Stimulated activated CD8-positive, alpha-beta memory T cell treated with anti-CD3 and anti-CD28 coated beads, Interleukin-12 subunit alpha, Interleukin-12 subunit beta, amount 100 ng/mL, for 1 hour (primary cell): ENCODE measurements around the gene THRB.

Experiments
- DNase-seq: peaks from one replicate; pipeline ENCODE4 v3.0.0-alpha.2; 2020; ENCODE audit warnings: low read depth

Gene THRB

DNA sequence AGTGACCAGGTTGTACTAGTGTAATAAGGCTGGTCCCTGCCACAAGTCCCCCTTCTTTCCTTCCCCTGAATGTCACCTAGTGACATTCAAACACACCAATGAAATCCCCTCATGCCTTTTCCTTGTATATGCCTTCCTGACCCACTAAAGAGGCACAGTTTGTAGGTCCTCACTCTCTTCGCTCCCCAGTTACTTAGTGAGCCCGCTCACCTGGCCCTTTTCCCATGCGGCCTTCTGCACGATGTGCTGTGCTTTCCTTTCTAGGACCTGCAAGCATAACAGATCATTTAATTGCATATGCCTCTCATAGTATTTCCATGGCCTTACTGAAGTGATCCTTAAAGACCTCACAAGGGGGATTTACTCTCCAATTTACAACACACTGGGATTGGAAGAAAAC lies 146.3 kb downstream of the THRB start:
- DNase-seq: no peak

DNA sequence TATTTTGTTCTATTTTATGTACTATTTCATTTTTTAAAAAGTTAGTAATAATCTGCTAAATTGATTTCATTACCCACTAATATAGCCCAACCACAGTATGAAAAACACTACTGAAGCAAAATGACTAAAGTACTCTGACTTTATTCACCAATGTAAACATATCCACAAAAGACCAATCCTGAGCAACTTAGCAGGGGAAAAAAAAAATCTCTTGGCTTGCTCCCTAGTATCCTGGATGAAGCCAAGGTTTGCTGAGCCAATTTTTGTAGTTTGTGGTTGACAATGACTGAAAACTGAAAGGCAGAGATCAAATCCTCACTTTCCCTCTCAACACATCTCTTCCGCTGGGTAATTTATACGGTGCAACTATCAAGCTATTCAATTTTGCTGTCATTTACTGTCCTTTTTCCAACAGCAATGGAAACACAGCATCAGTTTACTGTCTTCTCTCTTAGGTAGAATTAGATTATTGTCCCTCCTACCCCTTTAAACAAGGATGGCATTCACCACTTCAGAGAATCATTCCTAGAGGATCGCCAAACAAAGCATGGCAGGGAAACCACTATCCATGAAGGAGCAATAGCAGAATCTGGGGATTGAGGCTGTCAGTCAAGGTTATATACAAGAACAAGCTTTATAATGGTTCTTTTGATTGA lies 149.7 kb downstream of the THRB start:
- DNase-seq: no peak

DNA sequence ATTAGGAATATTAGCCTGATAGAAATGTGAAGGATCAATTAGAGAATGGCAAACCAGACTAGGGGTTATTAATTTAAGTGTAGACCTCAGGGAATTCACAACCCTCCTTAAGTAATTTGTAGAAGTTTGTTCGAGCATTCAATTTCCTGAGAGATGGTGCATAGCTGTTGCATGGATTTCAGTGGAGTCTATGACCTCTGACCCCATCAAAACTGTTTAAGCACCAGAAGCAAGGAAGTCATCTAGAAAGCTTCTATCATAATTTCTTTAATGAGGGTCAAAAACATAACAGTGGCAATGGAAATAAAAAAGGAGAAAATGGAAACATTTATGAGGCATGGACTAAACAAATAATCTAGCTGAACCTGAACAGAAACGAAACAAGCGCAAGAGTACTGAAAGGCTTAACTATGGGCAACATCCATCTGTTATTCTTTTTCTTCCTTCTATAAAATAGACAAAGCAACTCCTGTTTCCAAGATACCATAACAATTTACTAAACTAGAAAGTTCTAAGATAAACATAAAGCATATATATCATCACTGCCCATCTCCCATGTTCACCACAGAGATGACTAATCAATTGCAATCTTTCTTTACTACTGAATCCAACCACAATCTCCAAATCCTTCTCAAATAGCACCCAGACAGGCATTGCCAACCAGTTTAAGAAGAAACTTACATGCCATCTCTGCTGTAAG lies 151.4 kb downstream of the THRB start:
- no peak for DNase-seq

DNA sequence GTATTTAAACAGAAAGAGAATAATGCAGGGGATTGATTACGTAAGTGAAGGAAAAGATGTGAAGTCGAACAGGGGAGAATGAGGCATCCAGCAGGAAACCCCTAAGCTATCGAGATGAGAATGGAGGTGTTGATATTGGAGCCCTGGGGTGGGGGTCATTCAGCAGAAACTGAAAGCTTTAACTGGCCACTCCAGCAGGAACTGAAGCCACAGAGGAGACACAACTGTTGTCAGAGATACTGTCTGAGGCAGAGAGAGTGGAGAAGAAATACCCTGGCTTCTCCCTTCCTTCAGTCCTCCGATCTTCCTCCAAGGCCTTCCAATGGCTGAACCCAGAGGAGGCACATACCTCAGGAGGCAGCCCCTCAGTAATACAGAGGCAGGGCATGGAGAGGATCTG lies 152.4 kb downstream of the THRB start:
- DNase-seq: no peak

DNA sequence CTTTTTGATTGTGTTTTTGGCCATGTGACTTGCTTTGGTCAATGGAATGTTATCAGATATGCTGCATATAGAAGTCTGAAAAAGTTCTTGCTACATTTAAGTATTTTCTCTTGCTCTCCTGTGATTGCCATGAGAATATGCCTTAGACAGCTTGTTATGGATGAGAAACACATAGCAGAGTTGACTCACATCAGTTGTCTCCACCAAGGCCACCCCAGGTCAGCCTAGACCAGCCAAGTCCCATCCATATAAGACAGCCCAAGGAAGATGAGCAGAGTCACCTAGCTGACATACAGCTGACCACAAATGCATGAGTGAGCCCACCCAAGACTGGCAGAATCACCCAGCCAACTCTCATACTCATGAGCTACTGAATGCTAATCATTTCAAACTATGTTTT lies 153.0 kb downstream of the THRB start:
- no peak for DNase-seq

DNA sequence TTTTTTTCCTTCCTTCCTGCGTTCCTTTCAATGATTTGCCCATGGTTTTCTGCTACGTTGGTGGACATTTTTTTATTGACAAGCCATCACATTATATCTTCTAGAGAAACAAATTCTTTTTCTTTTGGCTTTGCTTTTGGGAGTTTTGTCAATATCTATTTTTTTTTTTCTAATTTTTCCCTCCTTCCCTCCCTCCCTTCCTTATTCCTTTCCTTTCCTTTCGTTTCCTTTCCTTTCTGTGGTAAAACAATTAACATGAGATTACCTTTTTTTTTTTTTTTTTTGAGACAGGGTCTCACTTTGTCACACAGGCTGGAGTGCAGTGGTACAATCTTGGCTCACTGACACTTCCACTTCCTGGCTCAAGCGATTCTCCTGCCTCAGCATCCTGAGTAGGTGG lies 153.7 kb downstream of the THRB start:
- DNase-seq: no peak

DNA sequence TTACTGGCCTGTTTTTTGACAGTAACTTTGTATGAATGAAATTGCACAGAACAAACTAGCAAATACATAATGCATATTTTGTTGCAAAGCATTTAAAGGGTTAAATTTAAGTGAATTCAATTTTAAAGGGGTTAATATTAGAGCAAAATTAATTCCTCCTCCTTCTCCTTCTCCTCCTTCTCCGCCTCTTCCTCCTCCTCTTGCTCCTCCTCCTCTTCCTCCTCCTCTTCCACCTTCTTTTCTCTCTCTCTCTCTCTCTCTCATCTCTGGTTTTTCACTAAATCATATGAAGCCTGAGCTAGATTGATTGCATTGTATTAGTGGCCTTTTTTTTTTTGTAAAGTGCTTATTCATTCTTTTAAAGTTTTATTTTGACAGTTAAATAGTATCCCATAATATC lies 154.5 kb downstream of the THRB start:
- no peak for DNase-seq

DNA sequence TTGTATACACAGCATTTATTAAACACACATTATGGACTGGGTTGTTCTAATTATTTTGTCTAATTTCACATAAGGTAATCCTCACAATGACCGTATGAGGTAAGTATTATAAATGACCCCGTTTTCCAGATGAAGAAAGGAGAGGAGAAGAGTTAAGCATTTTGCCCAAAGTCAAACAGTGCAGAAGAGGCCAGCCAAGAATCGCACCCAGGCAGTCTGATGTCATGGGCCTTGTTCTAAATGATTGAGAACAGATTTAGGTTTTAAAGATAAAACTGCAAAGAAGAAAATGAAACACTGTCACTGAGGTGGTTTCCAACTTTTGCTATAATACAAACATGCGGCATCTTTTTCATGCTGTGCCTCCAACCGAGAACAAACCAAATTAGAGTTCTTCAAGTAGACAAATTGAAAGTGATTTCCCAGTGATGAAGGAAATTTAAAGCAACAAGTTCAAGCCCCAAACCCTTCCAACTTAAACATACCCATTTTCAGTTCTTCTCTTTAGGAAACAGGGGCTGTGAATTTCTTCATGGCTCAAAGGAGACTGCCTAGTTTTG lies 155.3 kb downstream of the THRB start:
- DNase-seq: no peak

DNA sequence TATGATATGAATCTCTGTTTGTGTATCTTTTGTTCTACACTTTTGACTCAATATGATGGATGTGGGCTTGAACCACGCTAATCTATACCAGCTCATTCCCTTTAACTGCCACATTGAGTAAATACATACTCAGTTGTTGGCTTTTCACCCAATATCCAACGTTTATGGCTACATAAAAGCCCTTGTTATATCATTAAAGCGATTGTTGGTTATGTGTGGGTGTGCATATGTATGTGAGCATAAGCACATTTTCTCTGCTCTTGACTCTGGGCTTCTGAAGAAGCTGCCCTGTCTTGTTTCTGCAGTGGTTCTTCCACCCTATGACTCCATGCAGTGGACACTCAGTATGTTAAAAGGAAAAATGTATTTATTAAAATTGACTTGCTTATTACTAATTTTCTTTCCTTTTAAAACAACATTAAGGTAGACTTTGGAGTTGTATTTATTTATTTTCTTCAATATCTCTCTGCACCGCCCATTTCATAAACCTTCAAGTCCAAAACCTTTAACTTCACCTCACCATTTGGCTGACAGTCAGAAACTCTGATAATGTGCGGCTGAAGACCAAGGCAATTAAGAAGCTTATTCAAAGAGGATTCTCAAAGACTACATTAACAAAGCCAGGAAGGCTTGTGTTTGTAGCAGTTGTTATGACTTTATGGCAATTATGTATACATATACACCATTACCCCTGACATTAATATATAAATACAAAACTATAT lies 156.1 kb downstream of the THRB start:
- no peak for DNase-seq

DNA sequence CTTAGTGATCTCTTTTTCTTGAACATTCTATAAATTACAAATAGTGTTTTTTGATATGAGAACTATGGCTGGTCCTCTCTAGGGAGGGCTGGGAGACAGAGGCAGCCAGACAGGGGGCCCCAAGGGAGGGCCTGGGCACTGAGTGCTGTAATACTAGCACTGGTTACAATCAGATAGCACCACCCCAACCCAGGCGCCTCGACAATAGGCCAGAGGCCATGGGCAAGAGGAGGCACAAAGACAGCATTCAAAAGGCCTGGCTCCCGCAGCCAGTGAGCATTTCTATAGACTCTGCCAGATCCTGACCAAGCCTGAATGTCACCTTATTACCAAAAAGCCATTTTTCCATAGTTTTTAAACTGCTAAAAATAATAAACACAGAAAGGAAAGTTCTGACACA lies 158.5 kb downstream of the THRB start:
- DNase-seq: no peak

DNA sequence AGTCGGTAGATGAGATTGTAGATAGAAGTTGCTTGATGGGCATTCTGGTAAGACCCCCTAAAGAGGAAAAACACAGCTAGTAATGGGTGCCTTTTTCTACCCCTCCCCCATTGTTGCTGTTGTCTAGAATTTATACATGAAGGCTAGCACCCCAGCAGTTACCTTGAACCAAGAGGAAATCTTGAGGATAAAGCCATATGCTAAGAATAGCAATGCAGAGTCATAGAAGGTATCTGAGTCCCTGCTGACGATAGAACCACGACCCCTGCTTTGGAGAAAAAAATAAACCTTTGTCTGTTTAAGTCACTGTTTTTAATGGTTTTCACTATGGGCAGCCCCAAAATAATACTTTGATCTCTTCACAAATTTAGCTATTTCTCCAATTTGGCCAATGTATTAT lies 162.6 kb downstream of the THRB start:
- no peak for DNase-seq

DNA sequence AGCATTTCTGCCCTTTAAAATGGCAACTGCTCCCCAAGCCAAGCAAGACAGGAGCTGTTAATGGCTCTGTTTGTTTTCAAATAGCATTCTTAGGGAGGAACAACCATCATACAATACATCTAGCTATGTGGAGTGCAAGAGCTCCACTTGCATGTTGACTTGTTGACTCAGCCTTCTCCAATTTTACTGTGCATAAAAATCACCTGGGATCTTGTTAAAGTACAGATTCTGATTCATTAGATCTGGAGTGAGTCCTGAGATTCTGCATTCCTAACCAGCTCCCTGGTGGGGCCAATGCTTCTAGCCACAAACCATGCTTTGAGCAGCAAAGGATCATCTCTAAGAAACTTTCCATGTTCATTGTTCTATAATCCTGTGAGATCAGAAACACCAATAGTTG lies 171.4 kb downstream of the THRB start:
- no peak for DNase-seq

DNA sequence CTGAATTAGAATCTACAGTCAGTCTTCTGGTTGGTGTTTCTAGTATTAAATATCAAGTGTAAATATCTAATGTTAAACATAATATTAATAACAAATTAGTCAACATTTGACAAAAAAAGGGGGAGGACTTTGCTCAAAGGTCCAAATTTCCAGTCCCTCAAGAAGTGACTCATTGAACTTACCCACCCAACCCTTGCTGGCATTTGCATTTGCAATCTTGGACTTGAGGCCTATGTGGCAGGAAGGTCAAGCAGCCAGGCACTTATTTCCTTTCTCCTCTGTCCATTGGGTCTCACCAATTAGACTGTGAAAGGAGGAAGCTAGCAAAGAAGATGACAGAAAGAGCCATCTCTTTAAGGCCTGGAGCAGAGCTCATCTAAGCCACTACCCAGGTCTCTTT lies 174.0 kb downstream of the THRB start:
- DNase-seq: no peak

DNA sequence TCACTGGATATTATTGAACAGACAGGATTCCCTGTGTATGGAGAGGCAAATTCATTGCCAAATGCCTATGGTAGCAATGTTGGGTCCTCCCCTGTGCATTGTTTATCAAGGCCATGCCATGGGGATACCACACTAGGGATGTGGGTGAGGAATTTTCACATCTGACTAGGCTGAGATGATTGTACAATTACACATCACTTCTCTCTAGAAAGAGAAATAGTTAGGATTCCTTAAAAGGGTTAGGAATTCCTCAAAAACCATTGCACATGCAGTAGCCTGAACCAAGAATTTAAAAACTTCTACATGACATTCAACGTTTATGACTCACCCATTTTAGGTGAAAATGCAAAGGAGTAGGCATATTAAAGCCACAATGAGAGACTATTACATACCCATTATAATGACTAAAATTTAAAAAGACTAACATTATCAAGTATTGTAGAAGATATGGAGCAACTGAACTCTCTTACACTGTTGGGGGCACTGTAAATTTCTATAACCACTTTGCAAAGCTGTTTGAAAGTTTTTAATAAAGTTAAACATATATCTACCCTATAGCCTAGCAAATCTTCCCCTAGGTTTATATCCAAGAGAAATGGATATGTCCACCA lies 175.9 kb downstream of the THRB start:
- no peak for DNase-seq

DNA sequence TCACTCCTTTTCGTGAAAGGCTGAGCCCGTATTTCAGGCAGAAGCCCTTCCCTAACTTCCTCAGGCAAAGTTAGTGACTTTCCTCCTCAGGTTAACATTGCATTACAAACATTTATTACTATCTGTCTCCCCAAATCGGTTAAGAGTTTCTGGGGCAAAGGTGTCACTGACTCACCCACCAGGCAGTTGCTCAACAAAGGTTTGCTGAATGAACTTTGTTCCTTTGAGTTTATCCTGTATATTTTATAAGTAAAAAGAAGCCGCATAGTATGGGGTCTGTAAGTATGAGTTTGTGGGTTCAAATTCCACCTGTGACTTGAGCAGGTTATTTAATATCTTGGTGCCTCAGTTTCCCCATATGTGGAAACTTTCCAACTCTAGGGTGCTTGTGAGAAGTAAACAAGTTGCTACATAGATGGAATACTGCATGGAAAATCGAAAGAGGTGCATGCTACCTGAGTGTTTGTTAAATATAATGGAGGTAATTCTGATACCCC lies 177.7 kb downstream of the THRB start:
- no peak for DNase-seq

DNA sequence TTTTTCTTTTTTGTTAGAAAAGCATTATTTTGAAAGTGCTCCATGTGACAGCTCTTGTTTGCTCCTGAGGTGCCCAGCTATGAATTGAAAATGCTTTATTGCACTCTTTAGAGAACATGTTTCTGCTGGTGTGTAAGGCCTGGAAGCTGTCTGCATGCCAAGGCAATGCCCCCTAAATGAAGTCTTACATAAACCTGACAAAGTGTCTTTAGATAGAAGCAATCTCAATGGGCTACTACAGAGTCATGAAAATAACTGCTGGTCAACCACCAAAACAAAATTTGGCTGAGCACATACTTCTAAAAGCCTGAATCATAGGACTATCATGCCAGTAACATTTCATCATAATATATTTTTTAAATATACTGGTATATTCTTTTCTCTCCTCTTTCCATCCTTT lies 178.7 kb downstream of the THRB start:
- no peak for DNase-seq

DNA sequence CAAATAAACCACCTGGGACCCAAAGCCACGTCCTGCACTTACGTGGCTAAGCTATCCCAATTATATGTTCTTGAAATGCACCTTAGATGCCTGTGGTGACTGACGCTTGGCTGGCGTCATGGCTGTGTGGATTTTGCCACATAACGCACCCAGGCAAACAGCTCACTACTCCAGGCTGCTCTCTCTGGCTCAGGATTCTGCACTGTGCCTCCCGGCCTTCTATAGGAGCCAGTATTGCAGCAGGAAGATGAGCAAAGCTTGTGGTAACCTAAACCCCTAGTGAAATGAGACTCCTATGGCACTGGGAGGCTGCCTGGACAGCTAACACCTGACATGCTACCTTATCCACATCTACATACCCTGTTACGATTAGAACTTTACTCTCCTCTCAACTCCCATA lies 179.3 kb downstream of the THRB start:
- DNase-seq: no peak

DNA sequence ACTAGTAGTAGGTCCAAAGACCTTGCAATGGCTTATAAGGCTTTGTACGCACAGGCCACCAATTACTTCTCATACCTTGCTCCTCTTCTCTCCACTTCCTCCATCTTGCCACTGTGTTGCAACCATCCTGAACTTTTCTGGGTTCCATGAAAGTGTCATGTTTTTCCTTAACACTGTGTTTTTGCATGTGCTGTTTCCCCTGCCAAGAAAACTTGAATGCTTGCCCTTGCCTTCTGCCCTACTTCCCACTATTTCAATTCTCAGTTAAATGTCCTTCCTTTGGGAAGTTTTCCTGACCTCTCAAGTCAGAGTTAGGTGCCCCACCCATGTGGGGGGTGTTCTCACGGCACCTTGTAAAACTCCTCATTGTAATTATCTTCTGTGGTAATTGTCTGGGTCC lies 182.8 kb downstream of the THRB start:
- DNase-seq: no peak

DNA sequence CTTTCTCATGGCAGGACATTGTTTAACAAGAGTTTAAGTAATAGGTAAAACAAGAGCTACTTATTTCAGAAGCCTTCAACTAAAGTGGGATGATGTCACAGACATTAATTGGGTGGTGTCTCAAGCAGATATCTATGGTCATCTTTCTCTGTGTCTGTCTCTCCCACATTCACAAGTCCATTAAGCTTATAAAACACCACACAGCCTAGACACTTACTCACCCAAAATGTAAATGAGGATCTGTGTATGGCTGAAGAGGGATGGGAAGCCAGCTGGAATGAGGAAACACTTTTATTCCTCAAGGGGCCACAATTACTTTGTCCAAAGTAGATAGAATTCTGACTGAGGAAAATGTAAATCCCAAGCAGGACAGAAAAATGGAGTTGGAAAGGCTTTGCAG lies 183.8 kb downstream of the THRB start:
- DNase-seq: no peak

DNA sequence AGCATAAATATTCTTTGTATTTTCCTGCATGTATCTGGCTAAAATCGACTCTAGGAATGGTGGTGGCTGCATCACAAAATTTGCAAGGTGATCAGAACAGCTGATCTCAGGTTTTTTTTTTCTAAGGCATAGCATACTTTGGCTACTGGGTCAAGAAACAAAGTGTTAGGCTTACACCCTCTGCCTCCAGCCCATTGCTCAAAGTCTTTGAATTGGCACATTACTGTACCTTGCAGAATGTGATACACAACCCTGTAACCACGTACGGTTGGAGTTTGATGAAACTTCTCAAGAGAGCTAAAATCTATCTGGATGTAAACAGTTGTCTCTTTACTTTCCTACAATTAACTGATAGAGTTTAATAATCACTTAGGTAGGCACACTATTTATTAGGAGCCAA lies 188.1 kb downstream of the THRB start:
- DNase-seq: no peak

DNA sequence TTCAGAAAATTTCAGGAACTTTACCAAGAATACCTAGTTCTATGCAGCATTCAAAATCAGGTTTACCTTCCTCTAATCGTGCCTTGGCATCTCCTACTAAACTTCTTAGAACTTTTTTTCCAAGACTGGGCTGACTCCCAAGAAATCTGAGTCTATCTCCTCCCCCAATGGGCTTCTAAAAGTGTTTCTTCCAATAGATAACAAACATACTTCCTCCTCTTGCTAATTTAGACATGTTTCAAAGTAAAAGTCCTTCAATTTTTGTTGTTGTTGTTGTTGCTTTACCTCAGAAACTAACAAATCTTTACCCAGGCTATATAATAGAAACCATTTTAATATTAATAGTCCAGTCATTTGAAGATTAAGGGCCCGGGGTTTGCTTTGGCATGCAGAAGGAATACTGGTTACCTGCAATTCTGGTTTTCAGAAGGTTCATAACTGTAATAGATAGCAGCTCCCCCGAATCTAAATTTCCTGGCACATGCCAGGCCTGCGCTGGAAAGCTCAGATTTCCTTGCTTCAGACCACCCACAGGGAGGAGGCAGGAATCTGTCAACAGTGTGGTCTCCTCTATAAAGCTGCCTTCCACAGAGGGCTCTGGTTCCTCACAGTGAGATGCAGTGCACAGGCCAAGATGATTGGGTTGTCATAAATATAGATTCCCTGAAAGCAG lies 188.7 kb downstream of the THRB start:
- DNase-seq: no peak
